B cell (primary cell): Measurements from ENCODE around the gene SLC17A4. TPM values are rescaled to one million over a fixed set of nuclear protein-coding genes. Genes with fewer than 3 reads are reported as not detected.
"Not testable (repeated sequence)": the region's sequence is repeated elsewhere in the genome, so short reads cannot be mapped to it uniquely, and the experiment has no call there.

Experiments used
- ATAC-seq: fragments of 200-7000 bp; cut with Tn5 transposase; one replicate; pipeline ENCODE4 v1.10.0; 2021; ENCODE audit warnings: low read depth, mild to moderate bottlenecking, moderate number of reproducible peaks, moderate library complexity
- CTCF ChIA-PET: fragments of 350-600 bp; sonication (Branson Sonifier 250); formaldehyde crosslinking; loops from one replicate; lab custom pipeline; 2021; ENCODE audit warnings: antibody characterized with exemption, inconsistent platforms; lab: Charles Lee
- POLR2A ChIA-PET: fragments of 350-600 bp; sonication (Branson Sonifier 250); formaldehyde crosslinking; loops from one replicate; lab custom pipeline; 2021; ENCODE audit warnings: antibody characterized with exemption; lab: Charles Lee
- DNase-seq: peaks from one replicate; pipeline ENCODE4 v3.0.0; 2013
- H2AFZ ChIP-seq: 2 replicates; pipeline ENCODE4 v1.6.1; 2012; ENCODE audit warnings: mild to moderate bottlenecking, low read depth, low read length; ENCODE audit not compliant: insufficient read depth, poor library complexity, severe bottlenecking
- H3K27ac ChIP-seq, 2 donors: 1 replicate in 1 of 2; 2 replicates in 1 of 2; pipeline ENCODE4 v1.5.1; 2012 to 2013; ENCODE audit warnings: low read length in 2 of 2, mild to moderate bottlenecking in 2 of 2, moderate library complexity in 1 of 2
- H3K27me3 ChIP-seq, 4 experiments: fragments of 200-600 bp in 1 of 4; sonication (generic) in 1 of 4; replicated peaks in 1 of 4; 1 replicate in 2 of 4; 2 replicates in 2 of 4; pipeline versions ENCODE4 v1.6.1 to v1.7.0; 2013 to 2016; ENCODE audit warnings: low read length in 3 of 4, mild to moderate bottlenecking in 2 of 4, mixed read lengths in 1 of 4, moderate library complexity in 1 of 4; ENCODE audit not compliant: insufficient read depth in 4 of 4, control insufficient read depth in 3 of 4; ENCODE audit errors: control extremely low read depth in 1 of 4
- H3K36me3 ChIP-seq, 2 experiments: replicated peaks in 1 of 2; 1 replicate in 1 of 2; 2 replicates in 1 of 2; pipeline versions ENCODE4 v1.6.1 to v1.7.1; 2013; ENCODE audit warnings: low read length in 1 of 2; ENCODE audit not compliant: insufficient read depth in 2 of 2, control insufficient read depth in 1 of 2; ENCODE audit errors: control extremely low read depth in 1 of 2, extremely low read depth in 1 of 2
- H3K4me1 ChIP-seq, 2 donors: fragments of 200-600 bp in 1 of 2; sonication (generic) in 1 of 2; 1 replicate in 1 of 2; 2 replicates in 1 of 2; pipeline versions ENCODE4 v1.5.1 to v1.6.1; 2013 to 2017; ENCODE audit warnings: low read length in 2 of 2; ENCODE audit not compliant: control insufficient read depth in 2 of 2, insufficient read depth in 2 of 2
- H3K4me2 ChIP-seq: replicated peaks from 2 replicates; pipeline ENCODE3; 2012; ENCODE audit warnings: mild to moderate bottlenecking, low read depth, low read length; ENCODE audit not compliant: poor library complexity, severe bottlenecking
- H3K4me3 ChIP-seq, 5 experiments: fragments of 200-600 bp in 1 of 5; sonication (generic) in 1 of 5; 1 replicate in 3 of 5; 2 replicates in 2 of 5; pipeline versions ENCODE4 v1.5.1 to v1.7.0; 2011 to 2016; ENCODE audit warnings: low read length in 4 of 5, mild to moderate bottlenecking in 4 of 5, low read depth in 2 of 5, control low read depth in 1 of 5, moderate library complexity in 1 of 5; ENCODE audit not compliant: insufficient read depth in 1 of 5; ENCODE audit errors: control extremely low read depth in 1 of 5, extremely low read depth in 1 of 5
- H3K79me2 ChIP-seq: fragments of 200-600 bp; sonication (generic); one replicate; pipeline ENCODE4 v1.6.0; 2016; ENCODE audit warnings: low read length; ENCODE audit not compliant: control insufficient read depth, insufficient read depth
- H3K9ac ChIP-seq: fragments of 200-600 bp; sonication (generic); 2 replicates; pipeline ENCODE4 v1.6.1; 2017; ENCODE audit warnings: mild to moderate bottlenecking, low read length, moderate library complexity
- H3K9me3 ChIP-seq, 3 donors: one replicate each; pipeline versions ENCODE4 v1.6.1 to v1.7.1; 2013; ENCODE audit warnings: low read length in 2 of 3; ENCODE audit not compliant: control insufficient read depth in 2 of 3, insufficient read depth in 1 of 3; ENCODE audit errors: control extremely low read depth in 1 of 3
- H4K20me1 ChIP-seq: 2 replicates; pipeline ENCODE4 v1.6.0; 2012; ENCODE audit warnings: mild to moderate bottlenecking, low read length; ENCODE audit not compliant: insufficient read depth, control insufficient read depth, poor library complexity, severe bottlenecking
- H3K27ac Mint-ChIP-seq: one replicate; pipeline ENCODE4 v1.8.0; 2021; ENCODE audit warnings: mixed read lengths
- H3K27me3 Mint-ChIP-seq: one replicate; pipeline ENCODE4 v1.8.0; 2021; ENCODE audit warnings: mixed read lengths
- H3K4me1 Mint-ChIP-seq: one replicate; pipeline ENCODE4 v1.8.0; 2021; ENCODE audit warnings: mixed read lengths
- H3K4me3 Mint-ChIP-seq: one replicate; pipeline ENCODE4 v1.8.0; 2021; ENCODE audit warnings: mixed read lengths
- H3K9me3 Mint-ChIP-seq: one replicate; pipeline ENCODE4 v1.8.0; 2022; ENCODE audit warnings: mixed read lengths; ENCODE audit not compliant: insufficient read depth
- CTCF ChIP-seq: fragments of 200-600 bp; IDR thresholded peaks from one replicate; pipeline ENCODE4 v1.8.0; 2022; ENCODE audit warnings: antibody characterized with exemption, mild to moderate bottlenecking
- EZH2 ChIP-seq: IDR thresholded peaks from 2 replicates; pipeline ENCODE4 v1.6.1; 2012; ENCODE audit warnings: borderline replicate concordance, low read depth, mild to moderate bottlenecking, moderate library complexity, low read length; ENCODE audit not compliant: insufficient read depth, poor library complexity, severe bottlenecking
- WGBS: methylation state at CpG from one replicate; pipeline ENCODE4 v1.1.5; 2013; ENCODE audit warnings: missing lambda C conversion rate; ENCODE audit not compliant: insufficient coverage; 5-methylcytosine and 5-hydroxymethylcytosine counted together
- intact Hi-C: fragments of 100-400 bp; cut with micrococcal nuclease; formaldehyde crosslinking; loops from one replicate; pipeline ENCODE4 v1.10.0; 2022
- polyA plus RNA-seq: library from polyadenylated mRNA; depleted of rRNA; stranded (reverse); fragments of >200 nt; gene quantifications from 2 replicates; pipeline ENCODE4 v1.2.3, GENCODE V29; 2012
- total RNA-seq, 2 donors: library from RNA; stranded (reverse); fragments of 120-200 nt in 1 of 2; gene quantifications; 1 replicate in 1 of 2; 2 replicates in 1 of 2; pipeline versions ENCODE4 v1.2.3 to v1.2.4, GENCODE V29; 2013 to 2022

SLC17A4 gene
- total and polyA plus RNA-seq, 2 donors (not counting 1 experiment from before 2014, with no cell fraction given), result not detected

- POLR2A ChIA-PET, result no interaction called here
- no peaks in the 10 kb centered on the region for H3K27me3 Mint-ChIP-seq
Measured at GRCh38 chr6:25748049-25748448, 6.5 kb upstream of the SLC17A4 start.

GRCh38 chr6:25748601-25749517 lies 5.7 kb upstream of the SLC17A4 start:
- ATAC-seq, H3K4me3 ChIP-seq, H3K4me3 Mint-ChIP-seq, H3K9me3 ChIP-seq, H3K79me2 ChIP-seq, H3K9me3 Mint-ChIP-seq, DNase-seq, H3K27me3 ChIP-seq, H3K4me1 ChIP-seq, H2AFZ ChIP-seq, H3K4me2 ChIP-seq, H3K27me3 Mint-ChIP-seq, H4K20me1 ChIP-seq, H3K36me3 ChIP-seq, H3K9ac ChIP-seq, intact Hi-C loops, H3K27ac ChIP-seq, H3K4me1 Mint-ChIP-seq, H3K27ac Mint-ChIP-seq, POLR2A ChIA-PET, CTCF ChIA-PET: not testable (repeated sequence)
- 81% methylated on average over 5 of the region's 17 CpGs for WGBS

More at GRCh38 chr6:25748049-25748448, 6.5 kb upstream of the SLC17A4 start:
- Histone ChIP-seq H3K27me3 (no peaks in the 10 kb centered on the region), H3K4me3 (no peak overlapping the region), H2AFZ (no peak overlapping the region), H3K79me2 (no peaks in the 10 kb centered on the region), H3K9ac (no peak overlapping the region), H3K4me1 (peaks cover 5% of the 10 kb centered on the region in 2 donors), H3K27ac (no peak overlapping the region), H4K20me1 (no peaks in the 10 kb centered on the region), H3K9me3 (no peaks in the 10 kb centered on the region), H3K36me3 (no peaks in the 10 kb centered on the region), H3K4me2 (no peak overlapping the region)
- DNase-seq (no peak), ATAC-seq (no peak)
- Mint-ChIP-seq H3K4me1 (peaks cover 5% of the 10 kb centered on the region), H3K4me3 (no peak overlapping the region), H3K27ac (no peak overlapping the region), H3K9me3 (no peaks in the 10 kb centered on the region)
- intact Hi-C loops, result no loop called here
- TF ChIP-seq CTCF (no peak), EZH2 (no peak)
- CTCF ChIA-PET, result no interaction called here
